ENCODE results near the gene SYT2.
"Not testable (repeated sequence)": the region's sequence is repeated elsewhere in the genome, so short reads cannot be mapped to it uniquely, and the experiment has no call there.

SYT2 gene

DNA sequence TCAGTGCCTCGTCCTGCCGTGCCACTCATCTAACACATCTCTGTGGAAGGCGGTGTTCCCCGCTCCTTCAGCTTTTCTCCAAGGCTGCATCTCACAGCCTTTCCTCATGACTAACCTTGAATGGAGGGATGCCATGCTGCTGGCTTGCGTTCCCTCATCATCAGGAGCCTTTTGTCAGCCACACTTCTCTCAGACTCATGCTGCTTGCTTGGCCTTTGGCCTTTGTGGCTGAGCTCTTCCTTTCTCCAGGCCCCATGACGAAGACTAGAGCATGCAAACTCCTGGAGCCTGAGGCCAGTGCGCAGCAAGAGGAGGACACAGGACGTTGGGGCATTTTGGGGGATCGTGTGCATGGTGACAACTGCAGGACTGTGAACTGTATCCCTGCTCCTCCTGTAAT lies 70.8 kb downstream of the SYT2 start:
- no peak for DNase-seq

- DNase-seq: not testable (repeated sequence)
These were observed 71.5 kb downstream of the SYT2 start for GRCh38 chr1:202638701-202639305.

DNA sequence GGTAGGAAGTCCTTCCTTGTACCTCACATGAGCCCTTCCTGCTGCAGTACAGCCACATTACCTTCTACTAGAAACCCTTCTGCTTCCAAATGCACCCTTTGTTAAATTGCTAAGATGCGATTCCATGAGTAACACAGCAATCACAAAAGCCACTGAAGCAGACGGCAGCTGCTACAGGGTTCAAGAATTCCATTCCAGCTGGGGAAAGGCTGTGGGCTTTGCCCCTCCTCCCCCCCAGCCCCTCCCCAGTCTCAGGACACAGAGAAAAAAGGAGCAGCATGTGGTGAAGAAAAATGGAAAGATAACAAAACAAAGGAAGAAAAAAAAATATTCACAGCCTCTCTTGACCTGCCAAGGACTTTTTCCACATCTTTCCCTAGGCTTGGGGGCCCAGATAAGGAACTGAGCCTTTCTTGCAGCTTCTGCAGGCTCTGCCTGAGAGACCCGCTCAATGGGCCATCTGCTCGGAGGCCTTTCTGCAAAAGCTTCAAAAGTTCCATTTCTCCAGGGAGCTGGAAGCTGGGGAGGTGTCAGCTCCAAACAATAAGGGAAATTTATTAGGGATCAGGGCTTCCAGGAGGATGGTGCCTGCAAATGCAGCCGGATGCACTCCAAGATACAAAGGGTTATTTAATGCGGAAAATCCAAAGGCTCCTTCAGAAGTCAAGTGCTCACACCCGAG lies 72.1 kb downstream of the SYT2 start:
- DNase-seq: no peak

- DNase-seq: not testable (repeated sequence)
These were observed 72.8 kb downstream of the SYT2 start for GRCh38 chr1:202637321-202638018.

DNA sequence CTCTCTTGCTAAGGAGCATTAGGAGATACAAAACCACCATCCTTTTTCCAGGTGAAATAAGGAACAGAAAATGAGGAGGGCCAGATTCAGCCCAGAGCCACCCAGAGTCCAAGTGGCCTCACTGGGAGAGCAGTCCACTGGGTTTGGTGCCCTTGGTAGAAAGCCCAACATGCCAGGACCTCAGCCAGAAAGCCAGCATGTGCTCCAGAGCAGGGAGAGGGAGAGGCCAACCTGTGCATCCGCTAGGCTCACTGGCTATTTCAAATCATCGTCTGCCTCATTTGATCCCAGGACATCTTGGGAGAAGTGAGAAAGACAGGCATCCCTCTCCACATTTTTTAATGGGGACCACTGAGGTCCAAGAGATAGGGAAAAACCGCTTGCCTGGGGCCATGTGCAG lies 74.1 kb downstream of the SYT2 start:
- DNase-seq: not testable (repeated sequence)

DNA sequence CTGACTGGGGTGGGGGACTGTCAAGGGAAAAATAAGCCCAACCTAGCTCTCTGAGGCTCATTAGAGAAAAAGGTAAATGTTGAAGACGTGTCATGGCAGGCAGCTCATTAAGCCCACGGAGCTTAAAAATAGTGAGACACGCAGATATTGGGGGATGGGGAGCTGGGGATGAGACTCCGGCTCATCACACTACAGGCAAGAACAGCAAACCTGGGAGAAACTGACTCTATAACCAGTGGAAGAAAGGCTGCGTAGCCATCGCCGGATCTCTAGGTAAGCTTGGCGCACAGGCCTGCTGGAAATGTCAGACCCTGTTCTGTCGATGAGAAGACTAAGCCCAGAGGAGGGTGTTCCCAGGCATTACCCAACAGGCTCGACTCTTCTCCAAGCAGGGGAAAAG lies 78.0 kb downstream of the SYT2 start:
- DNase-seq: no peak

GRCh38 chr1:202631076-202631923 lies 79.0 kb downstream of the SYT2 start:
- DNase-seq: no peak

- no peak for DNase-seq
These were observed 79.7 kb downstream of the SYT2 start for GRCh38 chr1:202630541-202630940.

- not testable (repeated sequence) for DNase-seq
These were observed 80.2 kb downstream of the SYT2 start for GRCh38 chr1:202630096-202630495.

DNA sequence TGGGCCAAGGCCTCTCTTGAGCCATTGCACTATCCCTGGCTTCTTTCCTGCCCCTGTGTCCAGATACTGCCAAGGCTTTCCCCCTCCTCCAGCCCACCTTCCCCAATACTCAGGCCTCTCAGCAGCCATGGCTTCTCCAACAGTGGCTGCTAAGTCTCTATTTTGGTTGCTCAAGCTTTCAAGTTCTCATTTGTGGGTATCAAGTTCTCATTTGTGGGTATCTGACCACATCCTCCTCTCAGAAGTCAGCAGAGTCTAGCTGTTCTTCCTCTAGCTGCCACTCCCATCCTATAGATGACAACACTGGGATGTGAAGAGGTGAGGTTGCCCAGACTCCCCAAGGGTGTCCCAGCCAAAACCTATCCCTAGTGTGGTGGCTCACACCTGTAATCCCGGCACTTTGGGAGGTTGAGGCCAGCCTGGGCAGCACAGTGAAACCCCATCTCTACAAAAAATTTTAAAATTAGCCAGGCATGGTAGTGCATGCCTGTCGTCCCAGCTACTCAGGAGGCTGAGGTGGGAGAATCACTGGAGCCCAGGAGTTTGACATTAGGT lies 80.9 kb downstream of the SYT2 start:
- peak in 2 of 5 donors; percentile 34 to 76 for DNase-seq

- DNase-seq: no peak
These were observed 81.5 kb downstream of the SYT2 start for GRCh38 chr1:202628646-202629215.

DNA sequence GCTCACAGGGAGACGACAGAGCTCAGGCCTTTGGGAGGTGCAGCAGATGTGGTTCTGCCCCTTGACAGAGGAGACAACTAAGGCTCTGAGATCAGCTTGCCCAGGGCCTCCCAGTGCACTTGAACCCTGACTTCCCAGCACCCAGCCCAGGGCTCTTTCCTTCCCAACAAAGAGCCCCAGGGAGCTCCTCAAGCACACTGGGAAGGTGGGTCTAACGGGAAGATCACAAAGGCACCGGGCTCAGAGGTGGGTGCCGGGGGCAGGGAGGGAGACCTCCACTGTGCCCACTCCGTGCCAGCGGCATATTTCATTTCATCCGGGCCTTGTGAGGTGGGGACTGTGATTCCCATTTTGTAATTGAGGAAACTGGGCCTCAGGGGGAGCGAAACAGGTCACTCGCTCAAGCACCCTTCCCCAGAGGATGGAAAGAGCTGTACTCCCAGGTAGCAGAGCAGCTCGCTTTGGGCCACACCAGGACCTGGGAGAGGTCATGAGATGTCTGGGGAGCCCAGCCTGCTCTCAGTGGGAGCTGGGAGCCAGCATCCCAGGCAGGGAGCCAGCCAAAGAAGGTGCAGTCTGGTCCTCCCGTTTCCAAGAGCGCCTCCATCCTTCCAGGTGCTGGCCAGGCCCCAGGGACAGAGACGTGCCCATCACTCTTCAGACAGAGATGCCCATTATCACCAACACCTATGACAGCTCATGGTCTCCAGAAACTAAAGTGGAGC lies 82.3 kb downstream of the SYT2 start:
- no peak for DNase-seq

GRCh38 chr1:202627036-202627435 lies 83.2 kb downstream of the SYT2 start:
- not testable (repeated sequence) for DNase-seq

GRCh38 chr1:202625416-202626360 lies 84.6 kb downstream of the SYT2 start:
- peak in 4 of 5 donors; percentile 38 to 64 (median 42) for DNase-seq

- peak in 1 of 5 donors; percentile 26 for DNase-seq
These were observed 85.5 kb downstream of the SYT2 start for GRCh38 chr1:202624781-202625108.

GRCh38 chr1:202624088-202624780 lies 86.0 kb downstream of the SYT2 start:
- no peak for DNase-seq

DNA sequence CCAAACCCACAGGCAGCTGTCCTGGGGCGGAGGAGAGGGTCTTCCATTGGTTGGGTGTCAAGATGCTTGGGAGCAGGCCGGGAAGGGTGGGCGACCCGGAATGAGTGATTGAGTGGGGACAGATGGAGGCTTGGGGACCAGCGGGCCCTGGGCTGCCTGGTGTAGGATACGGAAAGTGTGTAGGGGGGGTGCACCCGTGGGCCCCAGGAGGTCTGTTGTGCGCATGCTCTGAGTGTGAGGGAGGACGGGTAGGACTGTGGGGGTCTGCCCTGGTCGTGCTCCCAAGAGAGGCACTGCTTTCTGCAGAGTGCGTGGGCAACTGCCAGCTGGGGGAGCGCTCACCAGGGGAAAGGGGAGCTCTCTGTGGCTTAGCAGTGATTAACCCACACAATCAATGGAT lies 86.8 kb downstream of the SYT2 start:
- DNase-seq: not testable (repeated sequence)

- DNase-seq: no peak
These were observed 87.2 kb downstream of the SYT2 start for GRCh38 chr1:202623075-202623474.

DNA sequence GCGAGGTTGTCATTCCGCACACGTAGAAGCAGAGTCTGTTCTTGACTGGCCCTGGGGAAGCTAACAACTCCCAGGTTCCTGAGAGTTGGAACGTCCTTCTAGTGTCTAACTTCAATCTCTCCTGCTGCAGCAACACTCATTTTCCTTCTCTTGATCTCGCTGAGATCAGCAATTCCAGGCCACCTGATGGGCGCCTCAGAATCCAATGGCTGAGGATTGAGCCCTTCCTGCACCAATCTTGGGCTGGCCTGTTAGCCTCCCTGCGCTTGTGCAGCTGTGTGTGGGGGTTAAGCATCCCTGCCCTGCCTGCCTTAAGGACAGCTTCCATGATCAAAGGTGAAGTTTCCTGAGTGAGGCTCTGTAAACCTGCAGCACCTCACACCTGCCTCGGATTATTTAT lies 87.9 kb downstream of the SYT2 start:
- DNase-seq: no peak

DNA sequence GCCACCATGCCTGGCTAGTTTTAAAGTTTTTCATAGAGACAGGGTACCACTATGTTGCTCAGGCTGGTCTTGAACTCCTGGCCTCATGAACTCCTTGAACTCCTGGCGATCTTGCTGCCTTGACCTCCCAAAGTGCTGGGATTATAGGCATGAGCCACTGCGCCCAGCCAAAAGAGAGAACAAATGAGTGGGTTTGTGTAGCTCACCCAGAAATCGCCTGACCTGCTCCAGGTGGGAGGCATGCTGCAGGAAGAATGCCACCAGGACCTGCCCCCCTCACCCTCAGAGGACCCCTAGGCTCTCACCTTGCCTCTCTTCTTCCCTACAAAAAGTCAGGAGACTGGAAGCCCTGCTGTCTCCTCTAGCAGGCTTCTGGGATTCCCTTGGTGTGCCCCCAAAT lies 88.8 kb downstream of the SYT2 start:
- no peak for DNase-seq
